HepG2 (cell line): Measurements from ENCODE around the gene PLEKHA5. TPM values are rescaled to one million over a fixed set of nuclear protein-coding genes. Genes with fewer than 3 reads are reported as not detected.

Source experiments
- ATAC-seq: fragments of 200-7000 bp; cut with Tn5 transposase; 3 replicates; pipeline ENCODE4 v1.9.1; 2020; ENCODE audit warnings: mild to moderate bottlenecking, moderate library complexity
- BruUV-seq: library from RNA; stranded (reverse); fragments of 400-500 nt; replicated peaks from 2 replicates; lab custom pipeline; 2021; lab: Mats Ljungman, UMichigan
- CTCF ChIA-PET: fragments of 300-600 bp; formaldehyde crosslinking; extraction: SDS; loops from one replicate; lab custom pipeline; 2021; ENCODE audit warnings: low total read pairs, inconsistent platforms, low intra/inter-chr PET ratio; lab: Yijun Ruan, JAX
- POLR2A ChIA-PET: fragments of 350-600 bp; sonication (Branson Sonifier 250); formaldehyde crosslinking; loops from one replicate; lab custom pipeline; 2020; ENCODE audit warnings: antibody characterized with exemption, inconsistent platforms; lab: Yijun Ruan, JAX
- DNase-seq: peaks from one replicate; pipeline ENCODE4 v3.0.0-alpha.2; 2015; ENCODE audit warnings: low spot score
- FAIRE-seq: peaks from 3 replicates; lab custom pipeline; 2011; peaks lifted over from hg19 to GRCh38; lab: Jason Lieb, UNC
- H2AFZ ChIP-seq: one replicate; pipeline ENCODE4 v1.6.1; 2011; ENCODE audit warnings: low read length, inconsistent platforms
- H3K27ac ChIP-seq: fragments of 300-600 bp; 3 replicates; pipeline ENCODE4 v1.8.0; 2011; ENCODE audit warnings: mixed run types, mild to moderate bottlenecking, mixed read lengths, low read length, inconsistent platforms; ENCODE audit not compliant: insufficient read depth; ENCODE audit errors: extremely low read length
- H3K27me3 ChIP-seq, 2 experiments: fragments of 200-600 bp in 1 of 2; 2 replicates in 1 of 2; 3 replicates in 1 of 2; pipeline versions ENCODE4 v1.6.0 to v1.8.0; 2011; ENCODE audit warnings: low read length in 2 of 2, mild to moderate bottlenecking in 2 of 2, moderate library complexity in 2 of 2, inconsistent platforms in 1 of 2; ENCODE audit not compliant: insufficient read depth in 2 of 2, control insufficient read depth in 1 of 2
- H3K36me3 ChIP-seq, 2 experiments: fragments of 200-600 bp in 1 of 2; replicated peaks in 1 of 2; 2 replicates in 1 of 2; 3 replicates in 1 of 2; pipeline versions ENCODE4 v1.5.1 to v1.8.0; 2011; ENCODE audit warnings: low read length in 2 of 2, inconsistent platforms in 1 of 2; ENCODE audit not compliant: insufficient read depth in 2 of 2, control insufficient read depth in 1 of 2
- H3K4me1 ChIP-seq: 2 replicates; pipeline ENCODE4 v1.5.1; 2012; ENCODE audit warnings: low read length, inconsistent platforms; ENCODE audit not compliant: insufficient read depth
- H3K4me2 ChIP-seq: 2 replicates; pipeline ENCODE4 v1.6.0; 2011; ENCODE audit warnings: low read depth, low read length, inconsistent platforms
- H3K4me3 ChIP-seq, 3 experiments: fragments of 200-600 bp in 1 of 3; sonication (generic), shearing (Covaris generic) in 1 of 3; replicated peaks in 1 of 3; 2 replicates each; pipeline ENCODE4 v1.5.1; 2011 to 2016; ENCODE audit warnings: low read length in 3 of 3, inconsistent platforms in 2 of 3, low read depth in 2 of 3, mild to moderate bottlenecking in 2 of 3, control low read depth in 1 of 3, mixed read lengths in 1 of 3; ENCODE audit not compliant: insufficient read depth in 1 of 3
- H3K79me2 ChIP-seq: one replicate; pipeline ENCODE4 v1.6.1; 2011; ENCODE audit warnings: low read length, inconsistent platforms; ENCODE audit not compliant: insufficient read depth
- H3K9ac ChIP-seq: 2 replicates; pipeline ENCODE4 v1.6.0; 2011; ENCODE audit warnings: mild to moderate bottlenecking, low read depth, low read length, inconsistent platforms; ENCODE audit not compliant: insufficient read depth
- H3K9me3 ChIP-seq: 2 replicates; pipeline ENCODE4 v1.5.1; 2012; ENCODE audit warnings: mild to moderate bottlenecking, low read length
- H4K20me1 ChIP-seq: 2 replicates; pipeline ENCODE4 v1.6.0; 2011; ENCODE audit warnings: inconsistent platforms, mild to moderate bottlenecking, low read length, moderate library complexity; ENCODE audit not compliant: insufficient read depth
- CHCHD3 ChIP-seq: sonication (generic); formaldehyde crosslinking; IDR thresholded peaks from 2 replicates; pipeline ENCODE4 v1.8.0; 2022; ENCODE audit warnings: mild to moderate bottlenecking, missing genetic modification reagents, moderate library complexity
- E2F2 ChIP-seq: sonication (generic); formaldehyde crosslinking; IDR thresholded peaks from 2 replicates; pipeline ENCODE4 v1.4.0; 2020; ENCODE audit warnings: missing genetic modification reagents, borderline replicate concordance
- FLYWCH1 ChIP-seq: sonication (generic); formaldehyde crosslinking; IDR thresholded peaks from 2 replicates; pipeline ENCODE4 v1.8.1; 2023; ENCODE audit warnings: mild to moderate bottlenecking, missing genetic modification reagents
- GFI1 ChIP-seq: sonication (generic); formaldehyde crosslinking; IDR thresholded peaks from 2 replicates; pipeline ENCODE4 v1.5.0; 2020; ENCODE audit warnings: missing genetic modification reagents, mild to moderate bottlenecking, borderline replicate concordance
- HMG20B ChIP-seq: conservative IDR thresholded peaks from 2 replicates; pipeline ENCODE4 v1.6.1; 2016; ENCODE audit warnings: missing genetic modification reagents, missing compliant biosample characterization
- HNF4A ChIP-seq: sonication (generic); formaldehyde crosslinking; IDR thresholded peaks from 2 replicates; pipeline ENCODE4 v1.4.0; 2020; ENCODE audit warnings: missing genetic modification reagents
- KLF9 ChIP-seq: IDR thresholded peaks from 2 replicates; pipeline ENCODE4 v1.6.1; 2016; ENCODE audit warnings: low read depth
- NFYB ChIP-seq: sonication (generic); formaldehyde crosslinking; IDR thresholded peaks from 2 replicates; pipeline ENCODE4 v1.4.0; 2020; ENCODE audit warnings: missing genetic modification reagents
- ZBTB43 ChIP-seq: sonication (generic); formaldehyde crosslinking; conservative IDR thresholded peaks from 2 replicates; pipeline ENCODE4 v1.4.0; 2020; ENCODE audit warnings: missing genetic modification reagents
- ZNF646 ChIP-seq: sonication (generic); formaldehyde crosslinking; IDR thresholded peaks from 2 replicates; pipeline ENCODE4 v1.9.0; 2021; ENCODE audit warnings: mild to moderate bottlenecking, missing genetic modification reagents
- WGBS: methylation state at CpG from one replicate; pipeline ENCODE4 v1.1.6; 2017; ENCODE audit warnings: low lambda C conversion rate; 5-methylcytosine and 5-hydroxymethylcytosine counted together
- in situ Hi-C: cut with HindIII; loops from 2 replicates; pipeline ENCODE4 v1.10.0; 2017; ENCODE audit warnings: low pct_unique_long_range_greater_than_20kb; ENCODE audit not compliant: extremely low pct_ligation_motif_present
- intact Hi-C: fragments of 100-400 bp; cut with micrococcal nuclease; formaldehyde crosslinking; loops from one replicate; pipeline ENCODE4 v1.10.0; 2022; ENCODE audit not compliant: unreplicated experiment
- polyA plus RNA-seq, 8 experiments: library from polyadenylated mRNA; depleted of rRNA in 3 of 8; stranded (reverse) in 7 of 8; unstranded in 1 of 8; fragments of >200 nt; fragmentation: Illumina TruSeq in 4 of 8; extraction: Trizol in 4 of 8; gene quantifications; 2 replicates each; pipeline versions ENCODE4 v1.2.1 to v1.2.3, GENCODE V29; 2011 to 2016; ENCODE audit warnings: low read depth in 4 of 8, missing spikeins in 1 of 8, mixed read lengths in 1 of 8; ENCODE audit not compliant: insufficient read depth in 1 of 8
- total RNA-seq, 5 experiments: library from RNA; depleted of rRNA; stranded (reverse); fragments of >200 nt; fragmentation: Illumina TruSeq; extraction: Trizol; gene quantifications; 2 replicates each; pipeline ENCODE4 v1.2.3, GENCODE V29; 2016; ENCODE audit warnings: low read depth in 1 of 5

The PLEKHA5 gene
- total and polyA plus RNA-seq, 2 of the 13 experiments (the other 11 are each of a cell fraction or from before 2014, with no cell fraction given) = 4.2 to 15.4 TPM

- Histone ChIP-seq H3K4me3 (no peak overlapping the region), H3K27me3 (no peaks in the 10 kb centered on the region)
- in situ Hi-C loops = no loop called here
- 40% methylated on average over 2 of the region's 2 CpGs for WGBS
- peak; percentile 82 for TF ChIP-seq GFI1 (CRISPR knock-in tag)
- peak; percentile 71 for TF ChIP-seq HNF4A (CRISPR knock-in tag)
- no peak for TF ChIP-seq NFYB (CRISPR knock-in tag)
- TF ChIP-seq ZBTB43 (CRISPR knock-in tag) = peak; percentile 52
- TF ChIP-seq, all 625 proteins: peak for 3
- Histone ChIP-seq H3K27ac (no peak overlapping the region), H3K36me3 (0 out of 5 replicates have a peak, but pooled peaks cover 1 to 2% of the 10 kb centered on the region in 2 experiments), H3K9ac (no peak overlapping the region), H4K20me1 (no peaks in the 10 kb centered on the region), H3K9me3 (no peaks in the 10 kb centered on the region), H3K79me2 (no peaks in the 10 kb centered on the region), H2AFZ (no peak overlapping the region), H3K4me1 (peaks cover 14% of the 10 kb centered on the region), H3K4me2 (no peak overlapping the region)
- ChIA-PET CTCF (no interaction called here), POLR2A (no interaction called here)
- ATAC-seq (peak; percentile 71), DNase-seq (peak; percentile 58), FAIRE-seq (no peak)
- intact Hi-C loops = loop anchor here (2.0 kb wide), 1 partner anchor 14 kb away; no protein-coding TSS in a partner anchor
- BruUV-seq = no TSS peak
These were observed 15.5 kb downstream of the PLEKHA5 start for GRCh38 chr12:19144985-19145384.

- ATAC-seq (no peak), FAIRE-seq (no peak), DNase-seq (no peak)
- ChIA-PET CTCF (no interaction called here), POLR2A (no interaction called here)
- intact Hi-C loops = no loop called here
- Histone ChIP-seq H3K9ac (no peak overlapping the region), H3K79me2 (no peaks in the 10 kb centered on the region), H3K36me3 (0 out of 5 replicates have a peak, but pooled peaks cover 2% of the 10 kb centered on the region in 2 experiments), H3K27me3 (no peaks in the 10 kb centered on the region), H3K27ac (no peak overlapping the region), H3K4me1 (peaks cover 20% of the 10 kb centered on the region), H3K4me3 (no peak overlapping the region), H3K4me2 (no peak overlapping the region), H4K20me1 (no peaks in the 10 kb centered on the region), H3K9me3 (no peaks in the 10 kb centered on the region), H2AFZ (no peak overlapping the region)
- in situ Hi-C loops = no loop called here
- no TSS peak for BruUV-seq
- TF ChIP-seq E2F2 (CRISPR knock-in tag) (no peak), KLF9 (CRISPR knock-in tag) (no peak), CHCHD3 (CRISPR knock-in tag) (no peak), FLYWCH1 (CRISPR knock-in tag) (no peak), ZNF646 (CRISPR knock-in tag) (no peak), HMG20B (CRISPR knock-in tag) (no peak)
These were observed 19.3 kb downstream of the PLEKHA5 start for GRCh38 chr12:19148860-19149259.
